Neuronal stem cell (in vitro differentiated cells): ENCODE results near the gene MSLN.

Source experiments
- DNase-seq: peaks from one replicate; pipeline ENCODE4 v3.0.0-alpha.2; 2013; ENCODE audit warnings: low spot score
- H2AFZ ChIP-seq: one replicate; pipeline ENCODE4 v1.6.1; 2013; ENCODE audit warnings: mild to moderate bottlenecking, low read length, inconsistent platforms
- H2AK5ac ChIP-seq: 2 replicates; pipeline ENCODE4 v1.6.1; 2013; ENCODE audit warnings: low read depth, mild to moderate bottlenecking, inconsistent platforms, low read length, moderate library complexity, mixed read lengths
- H2BK120ac ChIP-seq: 2 replicates; pipeline ENCODE4 v1.6.1; 2013; ENCODE audit warnings: low read depth, mild to moderate bottlenecking, inconsistent platforms, low read length, moderate library complexity, mixed read lengths
- H2BK12ac ChIP-seq: one replicate; pipeline ENCODE4 v1.6.1; 2013; ENCODE audit warnings: low read length, inconsistent platforms
- H2BK15ac ChIP-seq: 2 replicates; pipeline ENCODE4 v1.6.1; 2013; ENCODE audit warnings: mild to moderate bottlenecking, low read length, inconsistent platforms, mixed read lengths
- H2BK5ac ChIP-seq: one replicate; pipeline ENCODE4 v1.6.1; 2013; ENCODE audit warnings: inconsistent platforms, mild to moderate bottlenecking, low read length, moderate library complexity
- H3K14ac ChIP-seq: one replicate; pipeline ENCODE4 v1.6.1; 2013; ENCODE audit warnings: low read length, inconsistent platforms
- H3K18ac ChIP-seq: 2 replicates; pipeline ENCODE4 v1.6.1; 2013; ENCODE audit warnings: low read length, inconsistent platforms
- H3K23ac ChIP-seq: 2 replicates; pipeline ENCODE4 v1.6.1; 2013; ENCODE audit warnings: low read depth, mild to moderate bottlenecking, mixed read lengths, low read length, inconsistent platforms; ENCODE audit not compliant: poor library complexity
- H3K27ac ChIP-seq: replicated peaks from 3 replicates; pipeline ENCODE4 v1.5.1; 2013; ENCODE audit warnings: low read length, inconsistent platforms
- H3K27me3 ChIP-seq, 3 experiments: 2 replicates each; pipeline ENCODE4 v1.6.1; 2013; ENCODE audit warnings: low read length in 3 of 3, mild to moderate bottlenecking in 2 of 3, inconsistent platforms in 1 of 3, low read depth in 1 of 3, mixed read lengths in 1 of 3, moderate library complexity in 1 of 3; ENCODE audit not compliant: control insufficient read depth in 3 of 3, insufficient read depth in 3 of 3
- H3K36me3 ChIP-seq, 2 donors: replicated peaks in 1 of 2; 2 replicates each; pipeline ENCODE4 v1.6.1; 2013; ENCODE audit warnings: low read length in 2 of 2; ENCODE audit not compliant: control insufficient read depth in 2 of 2, insufficient read depth in 2 of 2
- H3K4ac ChIP-seq: 2 replicates; pipeline ENCODE4 v1.6.1; 2013; ENCODE audit warnings: inconsistent platforms, mild to moderate bottlenecking, low read length, moderate library complexity
- H3K4me1 ChIP-seq, 2 donors: 1 replicate in 1 of 2; 2 replicates in 1 of 2; pipeline ENCODE4 v1.6.1; 2013; ENCODE audit warnings: low read length in 2 of 2, low read depth in 1 of 2; ENCODE audit not compliant: control insufficient read depth in 2 of 2, insufficient read depth in 1 of 2
- H3K4me2 ChIP-seq: one replicate; pipeline ENCODE4 v1.6.1; 2013; ENCODE audit warnings: mild to moderate bottlenecking, low read length, inconsistent platforms; ENCODE audit not compliant: insufficient read depth, poor library complexity, severe bottlenecking
- H3K4me3 ChIP-seq, 2 donors: 2 replicates each; pipeline ENCODE4 v1.5.1; 2013; ENCODE audit warnings: low read length in 2 of 2, mild to moderate bottlenecking in 2 of 2, inconsistent platforms in 1 of 2, moderate library complexity in 1 of 2
- H3K79me1 ChIP-seq: one replicate; pipeline ENCODE4 v1.6.1; 2013; ENCODE audit warnings: low read depth, mild to moderate bottlenecking, inconsistent platforms, low read length, moderate library complexity
- H3K9ac ChIP-seq: one replicate; pipeline ENCODE4 v1.6.1; 2013; ENCODE audit warnings: mild to moderate bottlenecking, low read depth, low read length, inconsistent platforms; ENCODE audit not compliant: poor library complexity
- H3K9me3 ChIP-seq, 2 donors: replicated peaks in 1 of 2; 2 replicates each; pipeline versions ENCODE3 to v1.6.1; 2013; ENCODE audit warnings: low read length in 2 of 2, mild to moderate bottlenecking in 2 of 2, inconsistent platforms in 1 of 2, low read depth in 1 of 2, mixed read lengths in 1 of 2, moderate library complexity in 1 of 2; ENCODE audit not compliant: control insufficient read depth in 2 of 2, insufficient read depth in 1 of 2
- H4K8ac ChIP-seq: one replicate; pipeline ENCODE4 v1.6.1; 2013; ENCODE audit warnings: low read depth, mild to moderate bottlenecking, inconsistent platforms, low read length, moderate library complexity
- H4K91ac ChIP-seq: one replicate; pipeline ENCODE4 v1.6.1; 2013; ENCODE audit warnings: low read length, low read depth, mild to moderate bottlenecking, inconsistent platforms; ENCODE audit not compliant: poor library complexity
- WGBS, 2 donors: extraction: QIAGEN DNeasy Blood & Tissue Kit; methylation state at CpG; one replicate each; pipeline ENCODE4 v1.1.7; 2013; ENCODE audit warnings: missing lambda C conversion rate in 2 of 2, mixed read lengths in 1 of 2; ENCODE audit not compliant: insufficient read length in 2 of 2, insufficient replicate concordance in 1 of 2; ENCODE audit errors: extremely low coverage in 2 of 2; 5-methylcytosine and 5-hydroxymethylcytosine counted together

Gene MSLN

DNA sequence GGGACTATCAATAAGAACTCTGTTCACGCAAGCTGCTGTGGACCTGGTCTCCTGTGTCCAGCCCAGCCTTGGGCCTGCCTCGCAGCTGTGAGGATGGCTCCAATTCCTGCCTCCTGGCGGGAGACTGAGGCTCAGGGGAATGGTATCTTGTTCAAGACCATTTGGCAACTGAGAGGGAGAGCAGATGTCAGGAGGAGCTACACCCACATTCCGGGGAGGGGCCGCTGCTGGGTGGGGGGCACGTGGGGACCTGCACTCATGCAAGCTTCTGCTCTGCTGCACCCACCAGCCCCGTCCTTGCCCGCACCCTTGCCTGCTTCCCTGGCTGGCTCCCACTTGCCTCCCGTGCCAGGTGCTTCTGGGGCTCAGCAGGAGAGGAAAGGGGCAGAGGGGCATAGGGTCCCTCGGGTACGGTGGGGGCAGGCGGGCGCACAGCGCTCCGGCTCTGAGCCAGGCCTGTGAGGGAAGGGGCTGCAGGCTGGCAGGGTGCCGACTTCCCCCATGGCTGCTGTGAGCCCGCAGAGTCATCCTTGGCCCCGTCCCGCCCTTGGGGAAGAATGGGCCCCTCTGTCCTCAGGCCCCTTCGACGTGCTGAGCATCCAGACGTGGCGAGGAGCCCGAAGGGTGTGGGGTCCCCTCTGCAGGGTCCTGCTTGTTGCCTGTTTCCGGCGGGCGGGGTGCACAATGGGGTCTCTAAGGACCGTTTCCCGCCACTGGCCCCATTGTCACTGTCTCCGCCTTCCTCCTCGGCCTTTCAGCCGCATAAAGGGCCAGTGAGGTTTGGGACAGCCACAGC lies 42.9 kb upstream of the MSLN start:
- H3K4me1 ChIP-seq = peaks cover 47 to 60% of the 10 kb centered on the region in 2 donors
- peak overlapping the region; percentile 100 for H2BK15ac ChIP-seq
- H3K4ac ChIP-seq = peak overlapping the region; percentile 85
- no CpG with 5 or more reads among the region's 32 CpGs for WGBS, 2 donors
- no peak overlapping the region for H2AFZ ChIP-seq
- peak overlapping the region; percentile 31 for H3K4me2 ChIP-seq
- DNase-seq = no peak
- H2AK5ac ChIP-seq = peak overlapping the region; percentile 100
- no peak overlapping the region for H4K8ac ChIP-seq
- peak overlapping the region; percentile 87 for H2BK120ac ChIP-seq
- peaks cover 12 to 28% of the 10 kb centered on the region in 2 donors for H3K36me3 ChIP-seq
- no peak overlapping the region for H3K14ac ChIP-seq
- H3K4me3 ChIP-seq = no peak overlapping the region
- peaks cover 0 to 5% (median 0%) of the 10 kb centered on the region in 3 experiments for H3K27me3 ChIP-seq
- peak overlapping the region; percentile 97 for H3K23ac ChIP-seq
- peak overlapping the region; percentile 98 for H3K18ac ChIP-seq
- peak overlapping the region; percentile 79 for H4K91ac ChIP-seq
- no peaks in the 10 kb centered on the region for H3K9me3 ChIP-seq
- H3K27ac ChIP-seq = peak overlapping the region; percentile 63
- H2BK5ac ChIP-seq = peak overlapping the region; percentile 100
- H2BK12ac ChIP-seq = peak overlapping the region; percentile 75
- peak overlapping the region; percentile 88 for H3K9ac ChIP-seq
- H3K79me1 ChIP-seq = peaks cover 40% of the 10 kb centered on the region

DNA sequence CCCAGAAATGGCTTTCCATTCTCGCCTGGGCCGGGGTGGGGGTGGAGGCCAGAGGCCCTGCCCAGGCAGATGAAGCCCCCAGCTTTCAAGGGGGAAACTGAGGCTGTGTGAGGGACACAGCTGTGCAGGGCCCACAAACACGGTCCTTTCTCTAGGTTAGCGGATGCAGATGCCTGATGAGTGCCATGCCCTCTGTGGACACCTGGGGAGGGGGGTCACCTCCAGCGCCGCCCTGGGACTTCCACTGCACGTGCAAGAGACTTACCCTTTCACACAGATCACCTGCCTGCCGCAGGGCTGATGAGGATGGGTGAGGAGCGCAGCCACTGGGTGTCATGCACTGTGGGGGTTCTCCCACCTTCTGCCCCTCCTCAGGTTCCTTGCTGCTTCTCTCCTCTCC lies 42.1 kb upstream of the MSLN start:
- Histone ChIP-seq H3K27ac (peak overlapping the region; percentile 63), H3K9ac (peak overlapping the region; percentile 63), H4K91ac (no peak overlapping the region), H3K4ac (peak overlapping the region; percentile 44), H3K36me3 (peaks cover 15 to 31% of the 10 kb centered on the region in 2 donors), H4K8ac (no peak overlapping the region), H3K9me3 (no peaks in the 10 kb centered on the region), H2BK12ac (peak overlapping the region; percentile 95), H3K18ac (peak overlapping the region; percentile 24), H2AFZ (no peak overlapping the region), H3K4me2 (no peak overlapping the region), H3K14ac (no peak overlapping the region), H2BK120ac (no peak overlapping the region), H2BK15ac (peak overlapping the region; percentile 100), H3K23ac (peak overlapping the region; percentile 34), H2AK5ac (peak overlapping the region; percentile 100), H2BK5ac (peak overlapping the region; percentile 100), H3K4me1 (peaks cover 47 to 60% of the 10 kb centered on the region in 2 donors), H3K79me1 (peaks cover 43% of the 10 kb centered on the region), H3K27me3 (peaks cover 0 to 5% (median 0%) of the 10 kb centered on the region in 3 experiments), H3K4me3 (peak overlapping the region in 1 of 2 donors; percentile 36)
- WGBS, 2 donors = no CpG with 5 or more reads among the region's 9 CpGs
- DNase-seq = no peak

DNA sequence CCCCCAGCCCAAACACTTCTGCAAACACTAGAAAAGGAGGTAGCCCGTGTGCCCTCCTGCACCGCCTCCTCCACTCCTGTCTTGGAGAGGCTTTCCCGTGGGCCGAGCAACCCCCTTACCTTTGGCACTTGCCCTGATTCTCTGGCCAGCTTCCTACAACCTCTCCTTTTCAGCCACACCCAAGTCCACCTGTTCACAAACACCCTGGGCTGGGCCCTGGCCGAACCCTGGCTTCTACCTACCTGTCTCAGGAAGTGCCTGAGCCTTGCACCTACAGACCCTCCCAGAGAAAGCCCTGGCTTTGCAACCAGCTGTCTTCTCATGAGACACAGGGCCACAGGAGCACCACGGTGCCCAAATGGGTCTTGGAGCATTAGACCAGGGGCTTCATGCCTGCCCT lies 41.6 kb upstream of the MSLN start:
- Histone ChIP-seq H3K14ac (no peak overlapping the region), H2BK12ac (peak overlapping the region; percentile 59), H2AFZ (no peak overlapping the region), H3K27ac (no peak overlapping the region), H2BK5ac (peak overlapping the region; percentile 100), H3K36me3 (peaks cover 15 to 31% of the 10 kb centered on the region in 2 donors), H3K4me1 (peaks cover 46 to 58% of the 10 kb centered on the region in 2 donors), H4K91ac (peak overlapping the region; percentile 56), H3K4ac (peak overlapping the region; percentile 44), H3K9me3 (no peaks in the 10 kb centered on the region), H2AK5ac (peak overlapping the region; percentile 100), H3K23ac (peak overlapping the region; percentile 34), H4K8ac (no peak overlapping the region), H3K4me3 (no peak overlapping the region), H3K4me2 (no peak overlapping the region), H3K18ac (peak overlapping the region; percentile 44), H3K27me3 (peaks cover 0 to 2% (median 0%) of the 10 kb centered on the region in 3 experiments), H3K79me1 (peaks cover 43% of the 10 kb centered on the region), H3K9ac (peak overlapping the region; percentile 79), H2BK120ac (no peak overlapping the region), H2BK15ac (peak overlapping the region; percentile 100)
- no CpG with 5 or more reads among the region's 6 CpGs for WGBS, 2 donors
- no peak for DNase-seq

DNA sequence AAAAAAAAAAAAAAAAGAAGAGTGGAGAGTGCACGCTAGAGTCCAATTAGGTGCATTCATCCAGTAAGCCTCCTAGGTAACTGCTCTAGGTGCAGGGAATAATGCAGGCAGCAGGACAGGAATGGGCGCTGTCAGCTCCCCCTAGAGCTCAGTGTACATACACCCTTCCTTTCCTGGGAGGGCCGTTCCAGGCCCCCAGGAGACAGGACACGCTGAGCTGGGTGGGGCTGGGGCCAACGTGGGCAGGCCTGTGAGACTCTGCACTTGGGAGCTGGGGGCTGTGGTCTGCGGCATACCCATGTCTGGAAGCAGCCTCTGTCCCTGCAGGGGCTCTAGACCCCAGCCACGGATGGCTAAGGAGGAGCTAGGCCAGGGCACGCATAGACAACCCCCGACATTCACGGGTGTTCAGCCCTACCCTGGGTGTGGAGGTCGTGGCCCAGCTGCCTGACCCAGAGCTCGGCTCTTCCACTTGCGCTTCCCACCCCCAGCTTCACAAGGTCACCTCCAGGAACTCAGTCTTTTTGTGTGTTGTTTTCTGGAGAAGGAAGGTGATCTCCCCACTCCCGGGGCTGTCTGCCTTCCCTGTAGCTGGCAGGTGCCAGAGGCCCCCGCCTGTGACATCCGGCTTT lies 40.6 kb upstream of the MSLN start:
- H3K36me3 ChIP-seq = peaks cover 15 to 31% of the 10 kb centered on the region in 2 donors
- DNase-seq = no peak

More for the DNA sequence above, 40.6 kb upstream of the MSLN start:
- Histone ChIP-seq H3K4ac (no peak overlapping the region), H2BK15ac (peak overlapping the region; percentile 30), H3K14ac (peak overlapping the region; percentile 94), H2BK120ac (no peak overlapping the region), H2AFZ (no peak overlapping the region), H3K9ac (peak overlapping the region; percentile 100), H3K4me1 (peaks cover 39 to 49% of the 10 kb centered on the region in 2 donors), H3K79me1 (peaks cover 41% of the 10 kb centered on the region), H2AK5ac (peak overlapping the region; percentile 93), H3K9me3 (no peaks in the 10 kb centered on the region), H3K27me3 (no peaks in the 10 kb centered on the region), H3K18ac (peak overlapping the region; percentile 93), H2BK12ac (peak overlapping the region; percentile 88), H3K27ac (peak overlapping the region; percentile 98), H4K91ac (no peak overlapping the region), H2BK5ac (peak overlapping the region; percentile 100), H4K8ac (peak overlapping the region; percentile 95), H3K4me2 (peak overlapping the region; percentile 93), H3K23ac (peak overlapping the region; percentile 99), H3K4me3 (peak overlapping the region; percentile 88 to 93)
- no CpG with 5 or more reads among the region's 16 CpGs for WGBS, 2 donors
